Activated naive CD8-positive, alpha-beta T cell treated with anti-CD3 and anti-CD28 coated beads, Interleukin-2, amount 50 U/mL, for 24 hours (primary cell): ENCODE measurements around the gene SAFB.
A peak's percentile ranks its signal among the peaks of the same experiment; 100 is the strongest.

ENCODE experiments used
- ATAC-seq: fragments of 150-1000 bp; cut with Tn5 transposase; one replicate; pipeline ENCODE4 v1.10.0; 2021
- DNase-seq: peaks from one replicate; pipeline ENCODE4 v3.0.0; 2021
- H3K27ac Mint-ChIP-seq: one replicate; pipeline ENCODE4 v1.8.0; 2021; ENCODE audit warnings: mild to moderate bottlenecking, mixed read lengths
- H3K27me3 Mint-ChIP-seq: one replicate; pipeline ENCODE4 v1.8.0; 2021; ENCODE audit warnings: mixed read lengths
- H3K36me3 Mint-ChIP-seq: one replicate; pipeline ENCODE4 v1.8.0; 2021; ENCODE audit warnings: low read depth, mixed read lengths
- H3K4me1 Mint-ChIP-seq: one replicate; pipeline ENCODE4 v1.8.0; 2021; ENCODE audit warnings: mixed read lengths
- H3K4me3 Mint-ChIP-seq: one replicate; pipeline ENCODE4 v1.8.0; 2021; ENCODE audit warnings: mild to moderate bottlenecking, moderate library complexity, mixed read lengths
- H3K9me3 Mint-ChIP-seq: one replicate; pipeline ENCODE4 v1.8.0; 2021; ENCODE audit warnings: mixed read lengths

SAFB gene

GRCh38 chr19:5676105-5676771 lies 53.4 kb downstream of the SAFB start:
- ATAC-seq: no peak
- H3K4me3 Mint-ChIP-seq: no peak overlapping the region
- no peaks in the 10 kb centered on the region for H3K9me3 Mint-ChIP-seq
- peaks cover 10% of the 10 kb centered on the region for H3K4me1 Mint-ChIP-seq
- DNase-seq: no peak
- peak overlapping the region; percentile 46 for H3K27ac Mint-ChIP-seq
- peaks cover 10% of the 10 kb centered on the region for H3K36me3 Mint-ChIP-seq
- no peaks in the 10 kb centered on the region for H3K27me3 Mint-ChIP-seq

DNA sequence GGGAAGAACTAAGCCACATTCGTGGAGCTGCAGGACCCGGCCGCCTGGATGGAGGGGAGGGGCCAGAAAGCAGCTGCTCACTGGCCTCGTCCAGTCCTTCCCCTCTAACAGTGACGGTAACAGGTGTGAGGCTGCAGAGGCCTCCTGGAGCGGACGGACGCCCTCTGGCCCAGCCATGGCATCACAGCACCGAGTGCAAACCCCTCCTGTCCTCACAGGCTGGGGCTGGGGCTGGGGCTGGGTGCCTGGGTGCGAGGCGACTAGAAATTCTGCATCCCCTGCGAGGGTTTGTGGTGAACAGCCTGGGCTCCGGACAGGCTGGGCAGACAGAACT lies 53.9 kb downstream of the SAFB start:
- Mint-ChIP-seq H3K27ac (no peak overlapping the region), H3K9me3 (no peaks in the 10 kb centered on the region), H3K4me1 (peaks cover 14% of the 10 kb centered on the region), H3K27me3 (peaks cover 4% of the 10 kb centered on the region), H3K36me3 (peaks cover 8% of the 10 kb centered on the region), H3K4me3 (no peak overlapping the region)
- DNase-seq: no peak
- ATAC-seq: no peak

DNA sequence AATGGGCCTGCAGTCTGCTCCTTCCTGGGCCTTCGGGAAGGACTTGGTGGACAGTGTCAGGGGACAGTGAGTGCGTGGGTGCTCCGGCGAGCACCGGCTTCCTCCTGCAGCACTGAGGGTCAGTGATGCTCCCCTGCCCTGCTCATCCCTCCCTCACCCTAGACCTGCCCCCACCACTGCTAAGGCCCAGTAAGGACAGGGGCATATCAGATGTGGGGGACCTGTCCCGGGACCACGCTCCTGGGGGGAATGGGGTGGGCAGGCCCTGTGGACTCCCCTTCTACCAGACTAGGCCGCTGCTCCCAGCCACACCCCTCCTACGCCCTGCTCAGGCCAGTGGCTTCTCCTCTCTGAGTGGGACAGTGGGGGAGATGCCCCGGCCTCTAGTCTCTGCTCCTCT lies 54.3 kb downstream of the SAFB start:
- ATAC-seq: no peak
- no peak for DNase-seq
- Mint-ChIP-seq H3K36me3 (peaks cover 6% of the 10 kb centered on the region), H3K4me1 (peaks cover 14% of the 10 kb centered on the region), H3K27me3 (peaks cover 4% of the 10 kb centered on the region), H3K9me3 (no peaks in the 10 kb centered on the region), H3K27ac (no peak overlapping the region), H3K4me3 (peak overlapping the region; percentile 8)

DNA sequence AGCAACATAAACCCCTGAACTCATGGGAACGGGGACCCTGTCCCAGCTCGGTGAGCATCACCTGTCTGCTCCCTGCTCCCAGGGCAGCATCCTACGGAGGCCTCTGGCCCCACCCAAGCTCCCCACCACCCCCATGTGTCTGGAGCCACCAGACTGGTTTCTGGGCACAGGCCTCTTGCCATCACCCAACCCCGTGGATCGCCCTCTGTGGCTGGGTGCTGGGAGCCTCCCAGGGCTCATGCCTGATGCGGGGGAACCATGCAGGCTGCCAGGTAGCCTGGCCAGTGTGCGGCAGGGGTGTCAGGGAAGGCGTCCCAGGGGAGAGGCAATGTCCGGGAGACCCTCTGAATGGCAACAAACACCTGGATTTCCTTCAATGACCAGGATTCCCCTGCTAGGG lies 54.7 kb downstream of the SAFB start:
- Mint-ChIP-seq H3K4me3 (peak overlapping the region; percentile 8), H3K27ac (no peak overlapping the region)
- ATAC-seq: no peak

DNA sequence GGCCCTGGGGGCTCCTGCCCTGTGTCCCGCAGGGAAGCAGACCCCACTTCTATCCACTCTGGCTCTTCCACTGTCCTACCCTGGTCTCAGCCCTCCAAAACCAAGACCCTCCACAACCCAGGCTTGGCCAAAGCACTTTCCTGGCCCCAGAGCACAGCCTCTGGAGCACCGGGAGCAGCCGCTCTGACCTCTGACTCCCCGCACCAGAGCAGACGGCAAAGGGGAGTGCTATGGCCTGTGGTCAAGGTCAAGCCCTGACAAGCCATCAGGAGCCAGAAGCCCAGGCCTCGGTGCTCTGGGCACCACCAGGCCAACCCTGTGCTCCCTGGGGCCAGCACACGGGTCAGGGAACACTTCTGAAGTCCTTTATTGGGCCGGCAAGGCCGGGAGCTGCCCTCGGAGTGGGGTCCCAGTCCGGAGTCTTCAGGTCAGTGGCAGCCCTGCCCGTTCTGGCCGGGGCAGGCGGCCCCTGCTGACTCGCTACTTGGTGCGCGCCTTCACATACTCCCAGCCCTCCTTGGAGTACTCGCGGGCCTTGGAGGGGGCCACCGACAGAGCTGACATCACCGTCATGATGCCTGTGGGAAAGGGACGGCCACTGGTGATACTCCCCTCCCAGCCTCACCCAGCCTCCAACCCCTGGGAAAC lies 55.3 kb downstream of the SAFB start:
- ATAC-seq (no peak), DNase-seq (no peak)
- Mint-ChIP-seq H3K27ac (no peak overlapping the region), H3K4me3 (no peak overlapping the region), H3K27me3 (peaks cover 4% of the 10 kb centered on the region), H3K4me1 (peaks cover 14% of the 10 kb centered on the region), H3K36me3 (peaks cover 4% of the 10 kb centered on the region), H3K9me3 (no peaks in the 10 kb centered on the region)

More for the DNA sequence above, 54.7 kb downstream of the SAFB start:
- no peak for DNase-seq
- Mint-ChIP-seq H3K36me3 (peaks cover 6% of the 10 kb centered on the region), H3K27me3 (peaks cover 4% of the 10 kb centered on the region), H3K4me1 (peaks cover 14% of the 10 kb centered on the region), H3K9me3 (no peaks in the 10 kb centered on the region)

DNA sequence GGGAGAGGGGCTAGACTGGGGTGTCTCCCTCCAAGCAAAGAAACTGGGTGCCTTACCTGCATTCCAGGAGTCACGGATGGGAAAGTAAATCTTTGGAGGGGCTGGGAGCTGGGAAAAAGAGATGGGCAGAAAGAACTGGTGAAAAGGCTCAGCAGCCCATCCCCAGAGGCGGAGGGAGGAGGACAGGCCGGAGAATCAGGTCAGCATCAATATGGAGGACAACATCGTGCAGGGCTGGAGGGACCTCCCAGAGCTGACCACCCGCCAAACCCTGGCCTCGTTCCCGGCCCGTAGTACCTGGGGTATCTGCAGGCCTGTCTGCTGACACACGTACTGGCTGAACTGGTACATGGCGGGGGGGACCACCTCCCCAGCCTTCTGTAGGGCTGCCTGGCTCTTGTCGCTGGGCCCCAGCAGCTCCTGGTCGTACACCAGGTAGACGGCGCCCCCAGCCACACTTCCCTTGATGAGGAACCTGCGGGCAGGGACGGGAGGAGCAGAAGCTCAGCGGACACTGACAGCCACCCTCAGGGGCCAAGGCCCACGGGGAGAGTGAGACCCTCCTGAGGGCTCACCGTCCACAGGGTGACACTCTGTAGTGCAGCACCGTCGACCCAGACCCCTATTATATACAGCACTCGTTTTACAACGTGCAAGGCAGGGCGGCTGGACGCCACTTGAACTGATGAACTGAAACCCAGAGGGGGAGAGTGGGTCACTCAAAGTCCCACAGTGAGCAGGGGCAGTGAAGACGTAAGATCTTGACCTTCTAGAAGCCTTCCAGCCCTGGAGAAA lies 56.6 kb downstream of the SAFB start:
- peaks cover 4% of the 10 kb centered on the region for H3K27me3 Mint-ChIP-seq
- H3K36me3 Mint-ChIP-seq: no peaks in the 10 kb centered on the region
- no peak for DNase-seq
- peak overlapping the region; percentile 99 for H3K27ac Mint-ChIP-seq
- no peaks in the 10 kb centered on the region for H3K9me3 Mint-ChIP-seq
- H3K4me1 Mint-ChIP-seq: peaks cover 15% of the 10 kb centered on the region
- ATAC-seq: no peak
- H3K4me3 Mint-ChIP-seq: peak overlapping the region; percentile 98

DNA sequence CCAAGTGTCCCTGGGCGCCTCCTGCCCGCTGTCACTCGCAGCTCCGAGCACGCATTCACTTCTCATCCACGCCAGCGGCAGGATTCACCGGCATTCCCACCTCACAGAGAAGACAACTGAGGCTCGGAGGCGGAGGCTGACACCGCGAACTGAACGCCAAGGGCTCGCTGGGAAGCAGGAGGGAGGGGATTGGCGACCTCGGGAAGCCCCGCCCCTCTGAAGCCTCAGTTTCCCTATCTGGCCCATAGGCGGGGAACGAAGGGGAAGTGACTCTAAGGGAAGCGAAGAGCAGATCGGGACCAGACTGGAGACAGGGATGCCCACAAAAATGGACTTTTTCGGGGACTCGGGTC lies 57.2 kb downstream of the SAFB start:
- DNase-seq: no peak
- peak overlapping the region; percentile 99 for H3K27ac Mint-ChIP-seq
- peak; percentile 1 for ATAC-seq
- peaks cover 15% of the 10 kb centered on the region for H3K4me1 Mint-ChIP-seq
- H3K9me3 Mint-ChIP-seq: no peaks in the 10 kb centered on the region
- peak overlapping the region; percentile 98 for H3K4me3 Mint-ChIP-seq
- no peaks in the 10 kb centered on the region for H3K36me3 Mint-ChIP-seq
- peaks cover 4% of the 10 kb centered on the region for H3K27me3 Mint-ChIP-seq

DNA sequence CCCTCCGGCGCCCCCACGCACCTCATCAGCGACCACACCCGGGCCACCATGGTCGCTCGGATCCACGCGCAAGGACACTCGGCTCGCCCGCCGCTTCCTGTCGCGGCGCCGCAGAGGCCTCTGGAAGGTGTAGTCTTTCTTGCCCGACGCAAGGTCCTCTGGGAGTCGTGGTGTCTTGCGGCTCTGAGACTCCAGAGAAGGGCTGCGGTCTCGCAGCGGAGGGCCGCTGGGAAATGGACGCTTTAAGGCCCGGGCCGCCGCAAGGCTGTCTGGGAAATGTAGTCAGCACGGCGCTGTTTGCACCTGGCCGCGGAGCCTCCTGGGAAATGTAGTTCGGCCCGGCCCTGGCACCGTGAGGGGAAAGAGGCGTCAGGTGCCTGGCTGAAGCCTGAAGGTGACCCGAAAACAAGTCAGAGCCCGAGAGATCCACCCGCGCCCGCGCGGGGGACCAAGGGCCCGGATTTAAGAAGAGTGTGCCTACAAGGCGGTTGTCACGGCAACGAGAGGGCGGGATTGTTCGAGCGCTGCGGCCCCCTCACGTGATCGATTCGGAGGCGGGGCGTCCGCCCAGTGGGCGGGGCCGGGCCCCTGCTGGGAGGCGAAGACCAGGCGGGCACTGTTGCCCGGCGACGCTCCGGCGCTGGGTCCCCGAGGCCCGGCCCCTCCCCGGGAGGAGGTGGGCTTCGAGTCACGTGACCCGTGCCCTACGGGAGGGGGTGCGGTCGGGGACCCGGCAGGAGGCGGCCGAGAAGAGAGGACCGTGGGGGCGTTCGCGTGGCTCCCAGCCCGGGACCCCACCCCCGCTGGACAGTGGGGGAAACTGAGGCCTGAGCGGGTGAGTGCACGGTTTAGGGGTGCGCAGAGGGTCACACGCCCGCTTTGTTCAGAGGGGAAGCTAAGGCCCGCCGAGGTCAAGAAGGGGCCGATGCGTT lies 57.8 kb downstream of the SAFB start, which contains the start of the genes HSD11B1L and MICOS13:
Gene HSD11B1L (plus strand): TSS at position 591 of the 932 bp plus-strand sequence. CDS start 3,806 bp downstream, outside the sequence.
Gene MICOS13 (minus strand): TSS at position 80 of the 932 bp plus-strand sequence. CDS start 30 bp downstream, at position 50.
- peak within 1 kb of the TSS; percentile 98 for H3K4me3 Mint-ChIP-seq
- H3K9me3 Mint-ChIP-seq: no peaks in the 10 kb centered on the region
- peak; percentile 97 for ATAC-seq

DNA sequence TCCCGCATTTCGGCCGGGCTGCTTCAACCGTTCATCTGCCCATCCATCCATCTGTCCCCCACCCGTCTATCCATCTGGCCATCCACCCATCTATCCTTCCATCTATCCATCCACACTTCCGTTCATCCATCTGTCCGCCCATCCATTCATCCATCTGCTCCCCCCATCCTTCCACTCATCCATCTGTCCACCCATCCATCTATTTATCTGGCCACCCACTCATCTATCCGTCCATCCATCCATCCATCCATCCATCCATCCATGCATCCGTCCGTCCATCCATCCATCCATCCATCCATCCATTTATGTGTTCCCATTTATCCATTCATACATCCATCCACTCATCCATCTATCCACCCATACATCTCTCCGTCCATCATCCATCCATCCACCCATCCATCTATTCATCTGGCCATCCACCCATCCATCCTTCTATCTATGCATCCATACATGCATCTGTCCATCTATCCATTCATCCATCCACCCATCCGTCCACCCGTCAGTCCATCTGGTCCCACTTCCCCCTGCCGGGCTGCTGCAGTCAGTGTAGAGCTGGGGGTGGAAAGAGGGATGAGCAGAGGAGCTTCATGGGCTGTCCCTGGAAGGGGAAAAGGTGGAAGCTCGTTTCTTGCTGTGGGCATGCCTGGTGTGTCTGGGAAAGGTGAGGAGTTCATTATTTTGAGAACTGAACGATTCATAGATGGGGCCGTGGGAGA lies 58.7 kb downstream of the SAFB start:
- H3K4me1 Mint-ChIP-seq: peaks cover 22% of the 10 kb centered on the region
- no peak for ATAC-seq

More for the DNA sequence above, 57.8 kb downstream of the SAFB start, which contains the start of the genes HSD11B1L and MICOS13:
- Mint-ChIP-seq H3K27me3 (peaks cover 4% of the 10 kb centered on the region), H3K27ac (peak within 1 kb of the TSS; percentile 99), H3K4me1 (peaks cover 16% of the 10 kb centered on the region), H3K36me3 (no peaks in the 10 kb centered on the region)
- DNase-seq: peak; percentile 97

DNA sequence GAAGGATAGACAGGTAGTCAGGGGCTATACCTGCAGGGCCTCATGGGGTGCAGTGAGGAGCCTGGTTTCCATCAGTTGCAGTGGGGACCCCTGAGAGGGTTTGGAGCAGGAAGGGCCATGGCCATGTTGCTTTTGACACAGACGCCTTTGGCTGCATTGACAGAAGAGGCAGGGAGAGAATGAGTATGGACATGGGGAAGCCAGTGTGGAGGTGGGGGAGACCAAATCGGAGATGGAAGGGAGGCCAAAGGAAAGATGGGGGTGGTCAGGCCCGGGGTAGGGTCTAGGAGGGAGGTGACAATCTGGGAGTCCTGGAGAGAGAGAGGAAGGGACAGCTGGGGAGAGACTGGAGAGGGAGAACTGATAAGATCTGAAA lies 59.2 kb downstream of the SAFB start:
- peak overlapping the region; percentile 74 for H3K4me3 Mint-ChIP-seq
- no peak for ATAC-seq
- peaks cover 23% of the 10 kb centered on the region for H3K4me1 Mint-ChIP-seq
- H3K36me3 Mint-ChIP-seq: no peaks in the 10 kb centered on the region
- peak overlapping the region; percentile 73 for H3K27ac Mint-ChIP-seq
- H3K9me3 Mint-ChIP-seq: no peaks in the 10 kb centered on the region
- DNase-seq: no peak
- H3K27me3 Mint-ChIP-seq: peaks cover 4% of the 10 kb centered on the region

More for the DNA sequence above, 58.7 kb downstream of the SAFB start:
- Mint-ChIP-seq H3K4me3 (peak overlapping the region; percentile 74), H3K36me3 (no peaks in the 10 kb centered on the region), H3K9me3 (no peaks in the 10 kb centered on the region), H3K27ac (peak overlapping the region; percentile 73), H3K27me3 (peaks cover 4% of the 10 kb centered on the region)
- no peak for DNase-seq

- peaks cover 26% of the 10 kb centered on the region for H3K4me1 Mint-ChIP-seq
- peaks cover 4% of the 10 kb centered on the region for H3K27me3 Mint-ChIP-seq
- H3K27ac Mint-ChIP-seq: no peak overlapping the region
- no peaks in the 10 kb centered on the region for H3K36me3 Mint-ChIP-seq
- DNase-seq (no peak), ATAC-seq (no peak)
- no peaks in the 10 kb centered on the region for H3K9me3 Mint-ChIP-seq
- no peak overlapping the region for H3K4me3 Mint-ChIP-seq
Measured at GRCh38 chr19:5683177-5683886, 60.4 kb downstream of the SAFB start.

- Mint-ChIP-seq H3K4me3 (no peak overlapping the region), H3K9me3 (no peaks in the 10 kb centered on the region), H3K36me3 (peaks cover under 1% of the 10 kb centered on the region), H3K4me1 (peaks cover 27% of the 10 kb centered on the region), H3K27ac (no peak overlapping the region), H3K27me3 (peaks cover 5% of the 10 kb centered on the region)
- ATAC-seq: no peak
- no peak for DNase-seq
Measured at GRCh38 chr19:5684694-5685430, 62.0 kb downstream of the SAFB start.

DNA sequence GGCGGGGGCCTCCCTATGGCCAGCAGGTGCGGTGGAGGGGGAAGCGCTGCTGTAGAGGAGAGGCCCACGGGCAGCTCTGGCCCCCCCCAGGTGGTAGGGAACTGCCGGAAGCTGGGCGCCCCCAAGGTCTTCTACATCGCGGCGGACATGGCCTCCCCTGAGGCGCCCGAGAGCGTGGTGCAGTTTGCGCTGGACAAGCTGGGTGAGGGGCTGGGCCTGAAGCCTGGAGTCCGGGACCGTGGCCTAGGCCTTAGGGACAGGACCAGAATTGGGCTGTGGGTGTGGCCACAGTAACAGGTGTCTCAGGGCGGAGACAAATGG lies 63.4 kb downstream of the SAFB start:
- peaks cover 14% of the 10 kb centered on the region for H3K36me3 Mint-ChIP-seq
- ATAC-seq (no peak), DNase-seq (no peak)
- H3K4me1 Mint-ChIP-seq: peaks cover 27% of the 10 kb centered on the region
- H3K27me3 Mint-ChIP-seq: peaks cover 6% of the 10 kb centered on the region
- no peaks in the 10 kb centered on the region for H3K9me3 Mint-ChIP-seq
- peak overlapping the region; percentile 77 for H3K4me3 Mint-ChIP-seq
- H3K27ac Mint-ChIP-seq: peak overlapping the region; percentile 85
